Ishikawa (cell line): ENCODE results near the gene PLEKHH1.

ENCODE experiments used
- CREB1 ChIP-seq: IDR thresholded peaks from 2 replicates; pipeline ENCODE4 v1.6.1; 2012; ENCODE audit warnings: low read depth
- EP300 ChIP-seq: IDR thresholded peaks from 2 replicates; pipeline ENCODE4 v1.6.1; 2012; ENCODE audit warnings: borderline replicate concordance
- FOXM1 ChIP-seq: IDR thresholded peaks from 2 replicates; pipeline ENCODE4 v1.6.1; 2012; ENCODE audit warnings: low read depth, borderline replicate concordance
- TAF1 ChIP-seq: IDR thresholded peaks from 2 replicates; pipeline ENCODE4 v1.6.1; 2012; ENCODE audit warnings: low read depth, mild to moderate bottlenecking
- YY1 ChIP-seq: IDR thresholded peaks from 2 replicates; pipeline ENCODE4 v1.6.1; 2012; ENCODE audit warnings: low read depth
- TF ChIP-seq, protein P1 (sequence below): IDR thresholded peaks from 2 replicates; pipeline ENCODE4 v1.6.1; 2012
- TF ChIP-seq, protein P2 (sequence below): IDR thresholded peaks from 2 replicates; pipeline ENCODE4 v1.6.1; 2012
- TF ChIP-seq, protein P3 (sequence below): IDR thresholded peaks from 2 replicates; pipeline ENCODE4 v1.6.1; 2012; ENCODE audit warnings: low read depth, mild to moderate bottlenecking

DNA sequence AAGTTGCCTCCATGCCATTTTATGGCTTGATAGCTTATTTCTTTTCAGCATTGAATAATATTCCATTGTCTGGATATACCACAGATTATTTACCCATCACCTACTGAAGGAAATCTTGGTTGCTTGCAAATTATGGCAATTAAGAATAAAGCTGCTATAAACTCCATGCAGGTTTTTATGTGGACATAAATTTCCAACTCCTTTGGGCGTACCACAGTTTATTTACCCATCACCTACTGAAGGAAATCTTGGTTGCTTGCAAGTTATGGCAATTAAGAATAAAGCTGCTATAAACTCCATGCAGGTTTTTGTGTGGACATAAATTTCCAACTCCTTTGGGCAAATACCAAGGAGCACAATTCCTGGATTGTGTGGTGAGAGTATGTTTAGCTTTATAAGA is 12.6 kb upstream of the PLEKHH1 start:
- TF ChIP-seq TAF1 (no peak), CREB1 (no peak), EP300 (no peak), YY1 (no peak), FOXM1 (no peak)
- TF ChIP-seq, protein P1, sequence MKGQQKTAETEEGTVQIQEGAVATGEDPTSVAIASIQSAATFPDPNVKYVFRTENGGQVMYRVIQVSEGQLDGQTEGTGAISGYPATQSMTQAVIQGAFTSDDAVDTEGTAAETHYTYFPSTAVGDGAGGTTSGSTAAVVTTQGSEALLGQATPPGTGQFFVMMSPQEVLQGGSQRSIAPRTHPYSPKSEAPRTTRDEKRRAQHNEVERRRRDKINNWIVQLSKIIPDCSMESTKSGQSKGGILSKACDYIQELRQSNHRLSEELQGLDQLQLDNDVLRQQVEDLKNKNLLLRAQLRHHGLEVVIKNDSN, result no peak
- TF ChIP-seq, protein P2, sequence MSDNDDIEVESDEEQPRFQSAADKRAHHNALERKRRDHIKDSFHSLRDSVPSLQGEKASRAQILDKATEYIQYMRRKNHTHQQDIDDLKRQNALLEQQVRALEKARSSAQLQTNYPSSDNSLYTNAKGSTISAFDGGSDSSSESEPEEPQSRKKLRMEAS, result no peak
- TF ChIP-seq, protein P3, sequence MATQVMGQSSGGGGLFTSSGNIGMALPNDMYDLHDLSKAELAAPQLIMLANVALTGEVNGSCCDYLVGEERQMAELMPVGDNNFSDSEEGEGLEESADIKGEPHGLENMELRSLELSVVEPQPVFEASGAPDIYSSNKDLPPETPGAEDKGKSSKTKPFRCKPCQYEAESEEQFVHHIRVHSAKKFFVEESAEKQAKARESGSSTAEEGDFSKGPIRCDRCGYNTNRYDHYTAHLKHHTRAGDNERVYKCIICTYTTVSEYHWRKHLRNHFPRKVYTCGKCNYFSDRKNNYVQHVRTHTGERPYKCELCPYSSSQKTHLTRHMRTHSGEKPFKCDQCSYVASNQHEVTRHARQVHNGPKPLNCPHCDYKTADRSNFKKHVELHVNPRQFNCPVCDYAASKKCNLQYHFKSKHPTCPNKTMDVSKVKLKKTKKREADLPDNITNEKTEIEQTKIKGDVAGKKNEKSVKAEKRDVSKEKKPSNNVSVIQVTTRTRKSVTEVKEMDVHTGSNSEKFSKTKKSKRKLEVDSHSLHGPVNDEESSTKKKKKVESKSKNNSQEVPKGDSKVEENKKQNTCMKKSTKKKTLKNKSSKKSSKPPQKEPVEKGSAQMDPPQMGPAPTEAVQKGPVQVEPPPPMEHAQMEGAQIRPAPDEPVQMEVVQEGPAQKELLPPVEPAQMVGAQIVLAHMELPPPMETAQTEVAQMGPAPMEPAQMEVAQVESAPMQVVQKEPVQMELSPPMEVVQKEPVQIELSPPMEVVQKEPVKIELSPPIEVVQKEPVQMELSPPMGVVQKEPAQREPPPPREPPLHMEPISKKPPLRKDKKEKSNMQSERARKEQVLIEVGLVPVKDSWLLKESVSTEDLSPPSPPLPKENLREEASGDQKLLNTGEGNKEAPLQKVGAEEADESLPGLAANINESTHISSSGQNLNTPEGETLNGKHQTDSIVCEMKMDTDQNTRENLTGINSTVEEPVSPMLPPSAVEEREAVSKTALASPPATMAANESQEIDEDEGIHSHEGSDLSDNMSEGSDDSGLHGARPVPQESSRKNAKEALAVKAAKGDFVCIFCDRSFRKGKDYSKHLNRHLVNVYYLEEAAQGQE, result no peak
